BLaER1 treated with 17β-estradiol and CSF1 and Interleukin-3, amounts not matched to agents 10 nM and 100 nM (cell line): ENCODE measurements around the gene BCL10.
A peak's percentile ranks its signal among the peaks of the same experiment; 100 is the strongest.
"Not testable (repeated sequence)": the region's sequence is repeated elsewhere in the genome, so short reads cannot be mapped to it uniquely, and the experiment has no call there.

Experiments
- H3K27ac ChIP-seq, 11 experiments: shearing (Covaris generic); formaldehyde crosslinking; 2 replicates each; pipeline ENCODE4 v1.8.1; 2022
- H3K27me3 ChIP-seq, 11 experiments: shearing (Covaris generic); formaldehyde crosslinking; 2 replicates each; pipeline ENCODE4 v1.8.1; 2022
- H3K36me3 ChIP-seq, 11 experiments: shearing (Covaris generic); formaldehyde crosslinking; 2 replicates each; pipeline ENCODE4 v1.8.1; 2022
- H3K4me1 ChIP-seq, 10 experiments: shearing (Covaris generic); formaldehyde crosslinking; 2 replicates each; pipeline ENCODE4 v1.8.1; 2022
- H3K4me2 ChIP-seq, 11 experiments: shearing (Covaris generic); formaldehyde crosslinking; 2 replicates each; pipeline ENCODE4 v1.8.1; 2022
- H3K4me3 ChIP-seq, 10 experiments: shearing (Covaris generic); formaldehyde crosslinking; 2 replicates each; pipeline ENCODE4 v1.8.1; 2022
- H3K9ac ChIP-seq, 11 experiments: shearing (Covaris generic); formaldehyde crosslinking; 2 replicates each; pipeline ENCODE4 v1.8.1; 2022
- H3K9me3 ChIP-seq, 11 experiments: shearing (Covaris generic); formaldehyde crosslinking; replicated peaks in 1 of 11; 2 replicates each; pipeline ENCODE4 v1.8.1; 2022
- H4K20me1 ChIP-seq, 11 experiments: shearing (Covaris generic); formaldehyde crosslinking; 2 replicates each; pipeline ENCODE4 v1.8.1; 2022
- Cebpa-rat ChIP-seq, 11 experiments: shearing (Covaris generic); IDR thresholded peaks; 2 replicates each; pipeline ENCODE4 v1.8.1; 2022

BCL10 gene

DNA sequence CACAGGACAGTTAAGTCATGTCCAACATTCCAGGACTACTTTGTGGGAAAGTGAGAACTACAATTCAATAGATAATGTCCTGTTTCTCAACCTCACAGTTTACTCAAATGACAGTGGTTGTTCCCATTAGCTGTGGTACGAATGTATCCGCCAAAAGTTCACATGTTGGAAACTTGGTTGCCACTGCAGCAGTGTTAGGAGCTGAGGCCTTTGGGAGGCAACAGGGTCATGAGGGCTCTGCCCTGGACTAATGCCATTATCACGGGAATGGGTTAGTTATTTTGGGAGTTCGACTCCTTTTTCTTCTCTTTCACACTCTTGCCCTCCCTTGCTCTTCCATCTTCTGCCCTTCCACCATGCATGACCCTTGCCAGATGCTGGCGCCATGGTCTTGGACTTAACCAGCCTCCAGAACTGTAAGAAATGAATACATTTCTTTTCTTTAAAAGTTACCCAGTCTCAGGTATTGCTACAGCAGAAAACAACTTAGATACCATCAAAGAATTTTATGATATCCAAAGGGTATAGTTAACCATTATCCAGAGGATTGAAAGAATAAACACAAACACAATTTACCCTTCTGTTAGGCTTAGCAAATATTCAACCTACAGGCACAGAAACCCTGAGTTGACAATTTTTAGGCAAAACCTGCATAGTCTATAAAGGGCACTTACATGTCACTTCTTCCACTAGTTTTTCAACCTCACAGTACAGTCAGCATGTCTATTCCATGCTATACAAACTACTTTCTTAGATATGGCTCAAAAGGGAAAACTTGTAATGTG, 7.4 kb downstream of the BCL10 start:
- no peaks in the 10 kb centered on the region for H3K27me3 ChIP-seq

DNA sequence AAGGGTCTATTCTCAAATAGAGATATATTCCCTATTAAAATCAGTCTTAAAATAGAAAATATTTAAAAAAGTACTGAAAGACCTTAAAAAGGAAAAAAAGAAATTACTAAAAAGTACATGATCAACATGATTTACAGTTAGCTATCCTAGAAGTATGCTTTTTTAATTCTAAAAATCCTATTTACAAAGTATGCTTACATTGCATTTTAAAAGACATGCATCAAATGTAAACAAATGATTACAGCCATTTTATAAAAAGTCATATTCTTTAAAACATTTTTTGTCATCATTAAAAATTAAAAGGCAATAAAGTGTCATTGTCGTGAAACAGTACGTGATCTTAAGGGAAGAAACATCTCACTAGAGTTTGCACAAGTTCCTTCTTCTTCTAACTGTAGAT, 9.1 kb downstream of the BCL10 start:
- peaks cover 0 to 9% (median under 1%) of the 10 kb centered on the region in 11 experiments; a peak in 5 of 22 replicates for H3K9me3 ChIP-seq
- no peak for TF ChIP-seq Cebpa-rat (IDR thresholded peaks at IDR 0.05)
- H3K36me3 ChIP-seq = peaks cover 90 to 100% (median 96%) of the 10 kb centered on the region in 11 experiments
- H3K27ac ChIP-seq = no peak overlapping the region
- H3K9ac ChIP-seq = no peak overlapping the region
- H3K4me3 ChIP-seq = no peak overlapping the region
- H3K4me2 ChIP-seq = no peak overlapping the region
- peaks cover 0 to 11% (median 0%) of the 10 kb centered on the region in 10 experiments; a peak in 1 of 20 replicates for H3K4me1 ChIP-seq
- peaks cover 19 to 82% (median 46%) of the 10 kb centered on the region in 11 experiments; a peak in 19 of 22 replicates for H4K20me1 ChIP-seq
- H3K27me3 ChIP-seq = no peaks in the 10 kb centered on the region

More for the DNA sequence above, 7.4 kb downstream of the BCL10 start:
- Histone ChIP-seq H4K20me1 (peaks cover 26 to 97% (median 60%) of the 10 kb centered on the region in 11 experiments; a peak in 20 of 22 replicates), H3K27ac (no peak overlapping the region), H3K9ac (no peak overlapping the region), H3K4me3 (no peak overlapping the region), H3K9me3 (no peaks in the 10 kb centered on the region), H3K4me2 (no peak overlapping the region), H3K4me1 (peaks cover 0 to 27% (median 4%) of the 10 kb centered on the region in 10 experiments; a peak in 15 of 20 replicates), H3K36me3 (peaks cover 85 to 100% (median 96%) of the 10 kb centered on the region in 11 experiments)
- no peak for TF ChIP-seq Cebpa-rat (IDR thresholded peaks at IDR 0.05)

DNA sequence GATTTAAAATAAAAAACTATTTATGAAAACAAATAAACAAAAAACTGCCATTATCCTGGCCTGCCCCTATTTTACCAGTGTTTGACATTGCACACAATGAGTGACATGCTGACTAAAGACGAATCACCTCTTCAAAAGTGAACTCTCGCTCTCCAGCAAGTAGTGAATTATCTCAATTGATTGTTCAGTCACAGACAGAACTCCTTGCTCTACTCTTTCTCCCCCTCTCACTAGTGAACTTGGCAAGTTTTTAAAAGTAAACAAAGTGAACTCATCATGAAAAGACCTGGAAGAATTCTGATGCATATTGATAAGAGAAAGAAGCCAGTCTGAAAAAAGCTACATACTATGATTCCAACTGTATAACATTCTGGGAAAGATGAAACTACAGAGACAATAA, 12.3 kb downstream of the BCL10 start:
- no peak overlapping the region for H3K9ac ChIP-seq
- peaks cover 5 to 24% (median 17%) of the 10 kb centered on the region in 11 experiments; a peak in 18 of 22 replicates for H3K9me3 ChIP-seq
- no peak for TF ChIP-seq Cebpa-rat (IDR thresholded peaks at IDR 0.05)
- no peaks in the 10 kb centered on the region for H3K27me3 ChIP-seq
- no peak overlapping the region for H3K4me2 ChIP-seq
- no peak overlapping the region for H3K4me3 ChIP-seq
- peaks cover 62 to 81% (median 74%) of the 10 kb centered on the region in 11 experiments for H3K36me3 ChIP-seq
- H4K20me1 ChIP-seq = peaks cover 2 to 50% (median 17%) of the 10 kb centered on the region in 11 experiments; a peak in 18 of 22 replicates
- H3K27ac ChIP-seq = no peak overlapping the region
- peaks cover 0 to 5% (median 2%) of the 10 kb centered on the region in 10 experiments; a peak in 6 of 20 replicates for H3K4me1 ChIP-seq

DNA sequence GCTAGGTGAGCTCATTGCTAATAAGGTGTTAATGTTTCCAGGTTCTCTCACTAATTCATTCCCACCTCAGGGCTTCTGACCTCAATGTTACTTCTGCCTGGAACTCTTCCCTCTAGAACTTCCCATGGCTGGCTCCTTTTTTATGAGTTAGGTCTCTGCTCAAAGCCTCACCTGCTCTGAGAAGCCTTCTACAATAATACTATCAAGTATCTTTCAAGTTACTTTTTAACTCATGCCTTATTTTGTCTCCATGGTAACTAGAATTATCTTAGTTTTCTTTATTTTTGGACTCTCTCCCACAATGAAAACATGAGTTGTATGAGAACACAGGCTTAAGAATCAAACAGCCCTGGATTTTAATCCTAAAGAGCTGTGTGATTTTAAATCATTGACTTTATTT, 13.4 kb downstream of the BCL10 start:
- Histone ChIP-seq H3K4me2 (no peak overlapping the region), H3K27ac (no peak overlapping the region), H3K4me3 (no peak overlapping the region), H3K27me3 (no peaks in the 10 kb centered on the region), H3K9me3 (peaks cover 5 to 24% (median 17%) of the 10 kb centered on the region in 11 experiments; a peak in 18 of 22 replicates), H4K20me1 (peaks cover 9 to 47% (median 20%) of the 10 kb centered on the region in 11 experiments; a peak in 20 of 22 replicates), H3K9ac (no peak overlapping the region), H3K36me3 (peaks cover 54 to 71% (median 69%) of the 10 kb centered on the region in 11 experiments), H3K4me1 (peaks cover 6 to 12% (median 9%) of the 10 kb centered on the region in 10 experiments)
- no peak for TF ChIP-seq Cebpa-rat (IDR thresholded peaks at IDR 0.05)

DNA sequence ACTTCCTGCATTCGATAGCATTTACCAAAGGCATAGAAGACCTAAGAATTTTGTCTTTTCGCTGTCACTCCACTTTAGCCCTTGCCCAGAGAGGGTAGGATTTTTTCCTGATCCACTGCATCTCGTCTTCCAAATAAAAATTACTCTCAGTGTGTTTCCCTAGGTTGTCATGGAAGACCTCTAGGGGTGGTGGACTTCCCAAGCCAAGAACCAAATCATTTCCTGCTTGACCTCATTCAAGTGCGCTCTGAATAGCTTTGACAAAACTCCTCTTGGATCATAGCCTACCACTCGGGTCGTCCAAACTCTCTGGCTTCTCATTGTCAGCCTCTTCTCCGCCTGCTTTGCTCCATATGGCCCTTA, 16.5 kb downstream of the BCL10 start:
- peaks cover 5 to 24% (median 17%) of the 10 kb centered on the region in 11 experiments; a peak in 18 of 22 replicates for H3K9me3 ChIP-seq
- no peaks in the 10 kb centered on the region for H3K27me3 ChIP-seq
- H3K36me3 ChIP-seq = peaks cover 54 to 73% (median 69%) of the 10 kb centered on the region in 11 experiments
- peak overlapping the region in 8 of 11 experiments; percentile 15 to 95 (median 94); a peak in 9 of 22 replicates for H3K9ac ChIP-seq
- H3K27ac ChIP-seq = peak overlapping the region in 3 of 11 experiments; percentile 87 to 91 (median 90); a peak in 4 of 22 replicates
- peaks cover 19 to 45% (median 40%) of the 10 kb centered on the region in 11 experiments; a peak in 20 of 22 replicates for H4K20me1 ChIP-seq
- peaks cover 18 to 42% (median 27%) of the 10 kb centered on the region in 10 experiments for H3K4me1 ChIP-seq
- TF ChIP-seq Cebpa-rat (IDR thresholded peaks at IDR 0.05) = no peak
- peak overlapping the region; percentile 39 to 78 (median 50); a peak in 18 of 22 replicates for H3K4me2 ChIP-seq
- peak overlapping the region; percentile 85 to 97 (median 92); a peak in 15 of 20 replicates for H3K4me3 ChIP-seq

- peak within 1 kb of the TSS; percentile 84 to 95 (median 93) for H3K9ac ChIP-seq
- peak within 1 kb of the TSS; percentile 78 to 98 (median 94) for H3K4me2 ChIP-seq
- no peaks in the 10 kb centered on the region for H3K27me3 ChIP-seq
- peak within 1 kb of the TSS; percentile 85 to 97 (median 92) for H3K4me3 ChIP-seq
- no peak for TF ChIP-seq Cebpa-rat (IDR thresholded peaks at IDR 0.05)
- peaks cover 52 to 73% (median 65%) of the 10 kb centered on the region in 11 experiments for H3K36me3 ChIP-seq
- H3K27ac ChIP-seq = peak within 1 kb of the TSS; percentile 78 to 91 (median 87)
- peaks cover 18 to 42% (median 27%) of the 10 kb centered on the region in 10 experiments for H3K4me1 ChIP-seq
- peaks cover 22 to 51% (median 42%) of the 10 kb centered on the region in 11 experiments; a peak in 20 of 22 replicates for H4K20me1 ChIP-seq
- H3K9me3 ChIP-seq = peaks cover 5 to 24% (median 17%) of the 10 kb centered on the region in 11 experiments; a peak in 18 of 22 replicates
Measured at GRCh38 chr1:85259118-85259911, 17.1 kb downstream of the BCL10 start, which contains the start of gene C1orf52. C1orf52 (minus strand) TSS chr1:85259662; CDS start chr1:85259633, 29 bp downstream.

- H4K20me1 ChIP-seq = peaks cover 25 to 58% (median 48%) of the 10 kb centered on the region in 11 experiments; a peak in 20 of 22 replicates
- peaks cover 53 to 73% (median 63%) of the 10 kb centered on the region in 11 experiments for H3K36me3 ChIP-seq
- H3K27me3 ChIP-seq = no peaks in the 10 kb centered on the region
- H3K9ac ChIP-seq = peak overlapping the region; percentile 84 to 95 (median 93)
- peaks cover 5 to 24% (median 17%) of the 10 kb centered on the region in 11 experiments; a peak in 18 of 22 replicates for H3K9me3 ChIP-seq
- peaks cover 18 to 42% (median 29%) of the 10 kb centered on the region in 10 experiments for H3K4me1 ChIP-seq
- H3K27ac ChIP-seq = peak overlapping the region; percentile 78 to 91 (median 87); a peak in 20 of 22 replicates
- H3K4me2 ChIP-seq = peak overlapping the region; percentile 78 to 98 (median 94)
- no peak for TF ChIP-seq Cebpa-rat (IDR thresholded peaks at IDR 0.05)
- peak overlapping the region; percentile 85 to 97 (median 92) for H3K4me3 ChIP-seq
Measured at GRCh38 chr1:85258536-85259117, 17.8 kb downstream of the BCL10 start.

GRCh38 chr1:85249042-85249441, 27.4 kb downstream of the BCL10 start:
- H3K4me3 ChIP-seq, H3K9ac ChIP-seq, H3K27ac ChIP-seq, H3K4me1 ChIP-seq, H3K4me2 ChIP-seq, H3K27me3 ChIP-seq: not testable (repeated sequence)
- peaks cover 38 to 57% (median 47%) of the 10 kb centered on the region in 11 experiments for H3K36me3 ChIP-seq
- H3K9me3 ChIP-seq = peaks cover 18 to 33% (median 23%) of the 10 kb centered on the region in 11 experiments
- H4K20me1 ChIP-seq = peaks cover under 1 to 25% (median 14%) of the 10 kb centered on the region in 11 experiments; a peak in 16 of 22 replicates
